B cell (primary cell): ENCODE measurements around the gene NFAM1. TPM values are rescaled to one million over a fixed set of nuclear protein-coding genes. Genes with fewer than 3 reads are reported as not detected.

Experiments
- ATAC-seq: fragments of 200-7000 bp; cut with Tn5 transposase; one replicate; pipeline ENCODE4 v1.10.0; 2021; ENCODE audit warnings: low read depth, mild to moderate bottlenecking, moderate number of reproducible peaks, moderate library complexity
- CTCF ChIA-PET: fragments of 350-600 bp; sonication (Branson Sonifier 250); formaldehyde crosslinking; loops from one replicate; lab custom pipeline; 2021; ENCODE audit warnings: antibody characterized with exemption, inconsistent platforms; lab: Charles Lee
- POLR2A ChIA-PET: fragments of 350-600 bp; sonication (Branson Sonifier 250); formaldehyde crosslinking; loops from one replicate; lab custom pipeline; 2021; ENCODE audit warnings: antibody characterized with exemption; lab: Charles Lee
- DNase-seq: peaks from one replicate; pipeline ENCODE4 v3.0.0; 2013
- H2AFZ ChIP-seq: 2 replicates; pipeline ENCODE4 v1.6.1; 2012; ENCODE audit warnings: mild to moderate bottlenecking, low read depth, low read length; ENCODE audit not compliant: insufficient read depth, poor library complexity, severe bottlenecking
- H3K27ac ChIP-seq, 2 donors: 1 replicate in 1 of 2; 2 replicates in 1 of 2; pipeline ENCODE4 v1.5.1; 2012 to 2013; ENCODE audit warnings: low read length in 2 of 2, mild to moderate bottlenecking in 2 of 2, moderate library complexity in 1 of 2
- H3K27me3 ChIP-seq, 4 experiments: fragments of 200-600 bp in 1 of 4; sonication (generic) in 1 of 4; replicated peaks in 1 of 4; 1 replicate in 2 of 4; 2 replicates in 2 of 4; pipeline versions ENCODE4 v1.6.1 to v1.7.0; 2013 to 2016; ENCODE audit warnings: low read length in 3 of 4, mild to moderate bottlenecking in 2 of 4, mixed read lengths in 1 of 4, moderate library complexity in 1 of 4; ENCODE audit not compliant: insufficient read depth in 4 of 4, control insufficient read depth in 3 of 4; ENCODE audit errors: control extremely low read depth in 1 of 4
- H3K36me3 ChIP-seq, 2 experiments: replicated peaks in 1 of 2; 1 replicate in 1 of 2; 2 replicates in 1 of 2; pipeline versions ENCODE4 v1.6.1 to v1.7.1; 2013; ENCODE audit warnings: low read length in 1 of 2; ENCODE audit not compliant: insufficient read depth in 2 of 2, control insufficient read depth in 1 of 2; ENCODE audit errors: control extremely low read depth in 1 of 2, extremely low read depth in 1 of 2
- H3K4me1 ChIP-seq, 2 donors: fragments of 200-600 bp in 1 of 2; sonication (generic) in 1 of 2; 1 replicate in 1 of 2; 2 replicates in 1 of 2; pipeline versions ENCODE4 v1.5.1 to v1.6.1; 2013 to 2017; ENCODE audit warnings: low read length in 2 of 2; ENCODE audit not compliant: control insufficient read depth in 2 of 2, insufficient read depth in 2 of 2
- H3K4me2 ChIP-seq: replicated peaks from 2 replicates; pipeline ENCODE3; 2012; ENCODE audit warnings: mild to moderate bottlenecking, low read depth, low read length; ENCODE audit not compliant: poor library complexity, severe bottlenecking
- H3K4me3 ChIP-seq, 5 experiments: fragments of 200-600 bp in 1 of 5; sonication (generic) in 1 of 5; 1 replicate in 3 of 5; 2 replicates in 2 of 5; pipeline versions ENCODE4 v1.5.1 to v1.7.0; 2011 to 2016; ENCODE audit warnings: low read length in 4 of 5, mild to moderate bottlenecking in 4 of 5, low read depth in 2 of 5, control low read depth in 1 of 5, moderate library complexity in 1 of 5; ENCODE audit not compliant: insufficient read depth in 1 of 5; ENCODE audit errors: control extremely low read depth in 1 of 5, extremely low read depth in 1 of 5
- H3K79me2 ChIP-seq: fragments of 200-600 bp; sonication (generic); one replicate; pipeline ENCODE4 v1.6.0; 2016; ENCODE audit warnings: low read length; ENCODE audit not compliant: control insufficient read depth, insufficient read depth
- H3K9ac ChIP-seq: fragments of 200-600 bp; sonication (generic); 2 replicates; pipeline ENCODE4 v1.6.1; 2017; ENCODE audit warnings: mild to moderate bottlenecking, low read length, moderate library complexity
- H3K9me3 ChIP-seq, 3 donors: one replicate each; pipeline versions ENCODE4 v1.6.1 to v1.7.1; 2013; ENCODE audit warnings: low read length in 2 of 3; ENCODE audit not compliant: control insufficient read depth in 2 of 3, insufficient read depth in 1 of 3; ENCODE audit errors: control extremely low read depth in 1 of 3
- H4K20me1 ChIP-seq: 2 replicates; pipeline ENCODE4 v1.6.0; 2012; ENCODE audit warnings: mild to moderate bottlenecking, low read length; ENCODE audit not compliant: insufficient read depth, control insufficient read depth, poor library complexity, severe bottlenecking
- H3K27ac Mint-ChIP-seq: one replicate; pipeline ENCODE4 v1.8.0; 2021; ENCODE audit warnings: mixed read lengths
- H3K27me3 Mint-ChIP-seq: one replicate; pipeline ENCODE4 v1.8.0; 2021; ENCODE audit warnings: mixed read lengths
- H3K4me1 Mint-ChIP-seq: one replicate; pipeline ENCODE4 v1.8.0; 2021; ENCODE audit warnings: mixed read lengths
- H3K4me3 Mint-ChIP-seq: one replicate; pipeline ENCODE4 v1.8.0; 2021; ENCODE audit warnings: mixed read lengths
- H3K9me3 Mint-ChIP-seq: one replicate; pipeline ENCODE4 v1.8.0; 2022; ENCODE audit warnings: mixed read lengths; ENCODE audit not compliant: insufficient read depth
- CTCF ChIP-seq: fragments of 200-600 bp; IDR thresholded peaks from one replicate; pipeline ENCODE4 v1.8.0; 2022; ENCODE audit warnings: antibody characterized with exemption, mild to moderate bottlenecking
- EZH2 ChIP-seq: IDR thresholded peaks from 2 replicates; pipeline ENCODE4 v1.6.1; 2012; ENCODE audit warnings: borderline replicate concordance, low read depth, mild to moderate bottlenecking, moderate library complexity, low read length; ENCODE audit not compliant: insufficient read depth, poor library complexity, severe bottlenecking
- WGBS: methylation state at CpG from one replicate; pipeline ENCODE4 v1.1.5; 2013; ENCODE audit warnings: missing lambda C conversion rate; ENCODE audit not compliant: insufficient coverage; 5-methylcytosine and 5-hydroxymethylcytosine counted together
- intact Hi-C: fragments of 100-400 bp; cut with micrococcal nuclease; formaldehyde crosslinking; loops from one replicate; pipeline ENCODE4 v1.10.0; 2022
- polyA plus RNA-seq: library from polyadenylated mRNA; depleted of rRNA; stranded (reverse); fragments of >200 nt; gene quantifications from 2 replicates; pipeline ENCODE4 v1.2.3, GENCODE V29; 2012
- total RNA-seq, 2 donors: library from RNA; stranded (reverse); fragments of 120-200 nt in 1 of 2; gene quantifications; 1 replicate in 1 of 2; 2 replicates in 1 of 2; pipeline versions ENCODE4 v1.2.3 to v1.2.4, GENCODE V29; 2013 to 2022

NFAM1 gene
- total and polyA plus RNA-seq, 2 donors (not counting 1 experiment from before 2014, with no cell fraction given) = 0.27 to 0.52 TPM

- Histone ChIP-seq H3K4me2 (no peak overlapping the region), H3K4me1 (peaks cover 7 to 9% of the 10 kb centered on the region in 2 donors), H3K79me2 (no peaks in the 10 kb centered on the region), H3K4me3 (no peak overlapping the region), H3K9ac (no peak overlapping the region), H3K9me3 (no peaks in the 10 kb centered on the region), H3K27me3 (peaks cover 0 to 85% (median 31%) of the 10 kb centered on the region in 4 experiments), H3K27ac (no peak overlapping the region), H4K20me1 (no peaks in the 10 kb centered on the region), H2AFZ (no peak overlapping the region), H3K36me3 (no peaks in the 10 kb centered on the region)
- TF ChIP-seq CTCF = no peak
- no peak for TF ChIP-seq EZH2
- H3K4me1 Mint-ChIP-seq = peaks cover 8% of the 10 kb centered on the region
- no peak overlapping the region for H3K27ac Mint-ChIP-seq
- intact Hi-C loops = no loop called here
- ATAC-seq = no peak
- ChIA-PET CTCF (interaction anchor here (0.9 to 1.1 kb wide), 2 partner anchors 9 to 13 kb away, joined by 3 read pairs; no protein-coding TSS in a partner anchor), POLR2A (no interaction called here)
- 95% methylated on average over 3 of the region's 3 CpGs for WGBS
- peaks cover 66% of the 10 kb centered on the region for H3K27me3 Mint-ChIP-seq
- no peak overlapping the region for H3K4me3 Mint-ChIP-seq
- no peak for DNase-seq
- H3K9me3 Mint-ChIP-seq = no peaks in the 10 kb centered on the region
These were observed 3.4 kb downstream of the NFAM1 start for GRCh38 chr22:42428760-42429159.

- no peak overlapping the region for H3K4me3 Mint-ChIP-seq
- DNase-seq = no peak
- no peak overlapping the region for H2AFZ ChIP-seq
- no peaks in the 10 kb centered on the region for H3K79me2 ChIP-seq
- no peaks in the 10 kb centered on the region for H3K9me3 Mint-ChIP-seq
- H4K20me1 ChIP-seq = no peaks in the 10 kb centered on the region
- ChIA-PET CTCF (interaction anchor here (0.9 to 1.1 kb wide), 2 partner anchors 10 to 14 kb away, joined by 3 read pairs; no protein-coding TSS in a partner anchor), POLR2A (interaction anchor here (0.6 kb wide), 1 partner anchor 17 kb away, joined by 6 read pairs; no protein-coding TSS in a partner anchor)
- H3K4me1 ChIP-seq = peaks cover 7 to 9% of the 10 kb centered on the region in 2 donors
- no peak overlapping the region for H3K27ac ChIP-seq
- H3K9ac ChIP-seq = no peak overlapping the region
- intact Hi-C loops = no loop called here
- H3K27ac Mint-ChIP-seq = no peak overlapping the region
- no peak overlapping the region for H3K4me2 ChIP-seq
- no peak overlapping the region for H3K4me3 ChIP-seq
- peaks cover 0 to 79% (median 27%) of the 10 kb centered on the region in 4 experiments for H3K27me3 ChIP-seq
- WGBS = 92% methylated on average over 5 of the region's 14 CpGs
- peaks cover 62% of the 10 kb centered on the region for H3K27me3 Mint-ChIP-seq
- TF ChIP-seq CTCF (no peak), EZH2 (no peak)
- peaks cover 8% of the 10 kb centered on the region for H3K4me1 Mint-ChIP-seq
- peaks cover 0 to 2% (median 0%) of the 10 kb centered on the region in 3 donors for H3K9me3 ChIP-seq
- no peak for ATAC-seq
- no peaks in the 10 kb centered on the region for H3K36me3 ChIP-seq
These were observed 4.2 kb downstream of the NFAM1 start for GRCh38 chr22:42428025-42428424.
